GM12873 (cell line): ENCODE data around the gene CFAP46.

Experiments used
- CTCF ChIP-seq: IDR thresholded peaks from 2 replicates; pipeline ENCODE4 v1.5.1; 2012; ENCODE audit warnings: low read depth, mild to moderate bottlenecking, moderate library complexity, low read length, control low read depth; ENCODE audit not compliant: insufficient read depth; ENCODE audit errors: missing control alignments

The CFAP46 gene

GRCh38 chr10:132942101-132943057, at the start of gene CFAP46:
TSS of gene CFAP46 (minus strand) at chr10:132942570. CDS start at chr10:132942484, 86 bp downstream.
- TF ChIP-seq CTCF: no peak

GRCh38 chr10:132991706-132992432, 49.5 kb upstream of the CFAP46 start:
- no peak for TF ChIP-seq CTCF

GRCh38 chr10:132990684-132991545, 48.5 kb upstream of the CFAP46 start:
- no peak for TF ChIP-seq CTCF

GRCh38 chr10:132989476-132990415, 47.4 kb upstream of the CFAP46 start:
- TF ChIP-seq CTCF: no peak

GRCh38 chr10:132988988-132989387, 46.6 kb upstream of the CFAP46 start:
- TF ChIP-seq CTCF: no peak

- no peak for TF ChIP-seq CTCF
Observed at GRCh38 chr10:132987671-132988571, 45.6 kb upstream of the CFAP46 start.
